Glutamatergic neuron (in vitro differentiated cells): ENCODE results near the gene PRRC2B. TPM values are rescaled to one million over a fixed set of nuclear protein-coding genes. Genes with fewer than 3 reads are reported as not detected.
A peak's percentile ranks its signal among the peaks of the same experiment; 100 is the strongest.
"Not testable (repeated sequence)": the region's sequence is repeated elsewhere in the genome, so short reads cannot be mapped to it uniquely, and the experiment has no call there.

Experiments
- DNase-seq: peaks from one replicate; pipeline ENCODE4 v3.0.0; 2022
- H3K27ac Mint-ChIP-seq: one replicate; pipeline ENCODE4 v1.8.0; 2020; ENCODE audit warnings: mild to moderate bottlenecking, mixed read lengths, inconsistent platforms; ENCODE audit not compliant: unreplicated experiment
- H3K27me3 Mint-ChIP-seq: one replicate; pipeline ENCODE4 v1.8.0; 2020; ENCODE audit warnings: mild to moderate bottlenecking, moderate library complexity, mixed read lengths, inconsistent platforms; ENCODE audit not compliant: unreplicated experiment
- H3K36me3 Mint-ChIP-seq: one replicate; pipeline ENCODE4 v1.8.0; 2020; ENCODE audit warnings: mild to moderate bottlenecking, mixed read lengths, inconsistent platforms; ENCODE audit not compliant: unreplicated experiment
- H3K4me1 Mint-ChIP-seq: one replicate; pipeline ENCODE4 v1.8.0; 2020; ENCODE audit warnings: mild to moderate bottlenecking, low read depth, mixed read lengths, inconsistent platforms; ENCODE audit not compliant: unreplicated experiment
- H3K4me3 Mint-ChIP-seq: one replicate; pipeline ENCODE4 v1.8.0; 2020; ENCODE audit warnings: mild to moderate bottlenecking, mixed read lengths, inconsistent platforms; ENCODE audit not compliant: unreplicated experiment
- H3K9me3 Mint-ChIP-seq: one replicate; pipeline ENCODE4 v1.8.0; 2020; ENCODE audit warnings: mild to moderate bottlenecking, moderate library complexity, mixed read lengths, inconsistent platforms; ENCODE audit not compliant: unreplicated experiment
- CTCF ChIP-seq: fragments of 200-600 bp; sonication (generic); IDR thresholded peaks from one replicate; pipeline ENCODE4 v1.5.0; 2021; ENCODE audit not compliant: partially characterized antibody, unreplicated experiment
- total RNA-seq: library from RNA; stranded (reverse); fragmentation: NEBNext Ultra II Directional; extraction: Animal tissue kit (Norgen Biotek cat#: 25700); gene quantifications from one replicate; pipeline ENCODE4 v1.2.1, GENCODE V29; 2021; ENCODE audit not compliant: unreplicated experiment

Gene PRRC2B
- total RNA-seq, 1 donor from 2014 or later, result 489 TPM

GRCh38 chr9:131349522-131349880 is 44.4 kb upstream of the PRRC2B start:
- no peak for TF ChIP-seq CTCF
- Mint-ChIP-seq H3K9me3 (peaks cover 2% of the 10 kb centered on the region), H3K4me3 (no peak overlapping the region)

GRCh38 chr9:131349881-131350563 is 43.9 kb upstream of the PRRC2B start:
- H3K36me3 Mint-ChIP-seq, result no peaks in the 10 kb centered on the region
- peak; percentile 94 for DNase-seq
- H3K27me3 Mint-ChIP-seq, result peaks cover 5% of the 10 kb centered on the region
- H3K9me3 Mint-ChIP-seq, result peaks cover 2% of the 10 kb centered on the region
- H3K4me1 Mint-ChIP-seq, result peaks cover 3% of the 10 kb centered on the region
- H3K4me3 Mint-ChIP-seq, result no peak overlapping the region
- TF ChIP-seq CTCF, result peak; percentile 57
- H3K27ac Mint-ChIP-seq, result no peak overlapping the region

More at GRCh38 chr9:131349522-131349880, 44.4 kb upstream of the PRRC2B start:
- H3K27ac Mint-ChIP-seq, result no peak overlapping the region
- no peaks in the 10 kb centered on the region for H3K36me3 Mint-ChIP-seq
- peaks cover 3% of the 10 kb centered on the region for H3K4me1 Mint-ChIP-seq
- DNase-seq, result no peak
- H3K27me3 Mint-ChIP-seq, result peaks cover 5% of the 10 kb centered on the region

- H3K4me3 Mint-ChIP-seq, result peak overlapping the region; percentile 19
- H3K4me1 Mint-ChIP-seq, H3K9me3 Mint-ChIP-seq, H3K36me3 Mint-ChIP-seq, DNase-seq, H3K27ac Mint-ChIP-seq, H3K27me3 Mint-ChIP-seq: not testable (repeated sequence)
Measured at GRCh38 chr9:131356479-131356878, 37.4 kb upstream of the PRRC2B start.

- Mint-ChIP-seq H3K4me1 (peaks cover 4% of the 10 kb centered on the region), H3K27me3 (no peaks in the 10 kb centered on the region), H3K27ac (no peak overlapping the region), H3K4me3 (no peak overlapping the region), H3K36me3 (no peaks in the 10 kb centered on the region), H3K9me3 (peaks cover 2% of the 10 kb centered on the region)
- no peak for TF ChIP-seq CTCF
- no peak for DNase-seq
Measured at GRCh38 chr9:131358556-131358955, 35.3 kb upstream of the PRRC2B start.

- Mint-ChIP-seq H3K27ac (no peak overlapping the region), H3K36me3 (no peaks in the 10 kb centered on the region)
Measured at GRCh38 chr9:131361202-131361833, 32.6 kb upstream of the PRRC2B start.

More at GRCh38 chr9:131361202-131361833, 32.6 kb upstream of the PRRC2B start:
- no peak for TF ChIP-seq CTCF
- no peak overlapping the region for H3K4me3 Mint-ChIP-seq
- peaks cover 4% of the 10 kb centered on the region for H3K4me1 Mint-ChIP-seq
- H3K27me3 Mint-ChIP-seq, result no peaks in the 10 kb centered on the region
- no peak for DNase-seq
- H3K9me3 Mint-ChIP-seq, result peaks cover 2% of the 10 kb centered on the region
